ENCODE data around the gene SSUH2.

DNA sequence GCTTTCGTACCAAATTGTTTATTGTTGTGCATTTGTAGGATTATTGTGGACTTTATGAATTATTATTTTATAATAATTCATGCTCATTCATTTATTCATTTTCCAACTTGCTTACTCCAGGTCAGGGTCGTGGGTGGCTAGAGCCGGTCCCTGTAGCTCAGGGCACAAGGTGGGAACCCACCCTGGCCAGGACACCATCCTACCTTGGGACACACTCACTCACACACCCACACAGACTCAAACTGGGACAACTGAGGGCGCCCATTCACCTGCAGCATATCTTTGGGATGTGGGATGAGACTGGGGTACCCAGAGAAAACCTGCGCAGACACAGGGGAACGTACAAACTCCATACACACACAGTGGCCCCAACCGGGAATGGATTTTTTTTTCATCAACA, 40.6 kb downstream of the SSUH2 start:
- no peak for TF ChIP-seq CTCF (IDR thresholded peaks at IDR 0.05)
- no peak for TF ChIP-seq POLR2A (IDR thresholded peaks at IDR 0.05)
